ENCODE measurements around the gene CST7.

Gene CST7

GRCh38 chr20:24977797-24978196 lies 28.7 kb downstream of the CST7 start:
- Histone ChIP-seq H2AFZ (ENCODE audit: low read length) (no peak overlapping the region), H3K9me3 (ENCODE audit: insufficient read depth, low read depth, low read length) (peaks cover 14% of the 10 kb centered on the region), H4K20me1 (ENCODE audit: insufficient read depth, low read length, poor library complexity, severe bottlenecking) (no peaks in the 10 kb centered on the region), H3K4me1 (ENCODE audit: insufficient read depth, low read length, poor library complexity, severe bottlenecking) (peaks cover 17% of the 10 kb centered on the region), H3K9me2 (replicated peaks; ENCODE audit: low read depth, low read length) (no peaks in the 10 kb centered on the region), H3K4me2 (ENCODE audit: low read depth, low read length, poor library complexity, severe bottlenecking) (no peak overlapping the region), H3K27me3 (ENCODE audit: insufficient read depth, low read length, poor library complexity, severe bottlenecking) (no peaks in the 10 kb centered on the region), H3K4me3 (ENCODE audit: low read length, poor library complexity, severe bottlenecking) (no peak overlapping the region), H3K79me2 (ENCODE audit: insufficient read depth, low read length) (peaks cover 38% of the 10 kb centered on the region), H3F3A (ENCODE audit: low read depth) (no peaks in the 10 kb centered on the region), H3K36me3 (ENCODE audit: insufficient read depth, low read length) (peaks cover 87% of the 10 kb centered on the region), H3K9ac (ENCODE audit: low read depth, low read length, poor library complexity, severe bottlenecking) (no peak overlapping the region)
- TF ChIP-seq, protein P1, sequence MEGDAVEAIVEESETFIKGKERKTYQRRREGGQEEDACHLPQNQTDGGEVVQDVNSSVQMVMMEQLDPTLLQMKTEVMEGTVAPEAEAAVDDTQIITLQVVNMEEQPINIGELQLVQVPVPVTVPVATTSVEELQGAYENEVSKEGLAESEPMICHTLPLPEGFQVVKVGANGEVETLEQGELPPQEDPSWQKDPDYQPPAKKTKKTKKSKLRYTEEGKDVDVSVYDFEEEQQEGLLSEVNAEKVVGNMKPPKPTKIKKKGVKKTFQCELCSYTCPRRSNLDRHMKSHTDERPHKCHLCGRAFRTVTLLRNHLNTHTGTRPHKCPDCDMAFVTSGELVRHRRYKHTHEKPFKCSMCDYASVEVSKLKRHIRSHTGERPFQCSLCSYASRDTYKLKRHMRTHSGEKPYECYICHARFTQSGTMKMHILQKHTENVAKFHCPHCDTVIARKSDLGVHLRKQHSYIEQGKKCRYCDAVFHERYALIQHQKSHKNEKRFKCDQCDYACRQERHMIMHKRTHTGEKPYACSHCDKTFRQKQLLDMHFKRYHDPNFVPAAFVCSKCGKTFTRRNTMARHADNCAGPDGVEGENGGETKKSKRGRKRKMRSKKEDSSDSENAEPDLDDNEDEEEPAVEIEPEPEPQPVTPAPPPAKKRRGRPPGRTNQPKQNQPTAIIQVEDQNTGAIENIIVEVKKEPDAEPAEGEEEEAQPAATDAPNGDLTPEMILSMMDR (conservative IDR thresholded peaks at IDR 0.05; ENCODE audit: low read length) = no peak
- no peak for TF ChIP-seq EZH2phosphoT487 (IDR thresholded peaks at IDR 0.05; ENCODE audit: borderline replicate concordance)

DNA sequence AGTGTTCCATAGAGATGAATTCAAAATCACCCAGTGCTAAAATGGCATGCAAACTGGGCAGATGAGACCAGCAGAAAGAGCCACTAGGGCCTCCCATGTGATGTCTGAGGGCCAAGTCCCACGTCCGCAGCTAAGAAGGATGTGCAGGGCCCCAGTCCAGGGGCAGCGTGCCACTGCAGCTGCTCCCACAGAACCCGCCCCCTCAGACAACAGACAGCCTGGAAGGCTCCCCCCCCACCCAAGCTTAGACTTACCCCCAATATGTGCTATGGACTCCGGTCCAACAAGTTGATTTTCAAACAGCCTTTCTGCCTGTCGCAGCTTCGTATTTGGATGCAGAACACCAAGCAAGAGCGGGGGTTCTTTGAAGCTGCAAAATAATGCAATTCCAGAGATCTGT lies 29.4 kb downstream of the CST7 start:
- no peaks in the 10 kb centered on the region for H3K27me3 ChIP-seq (ENCODE audit: insufficient read depth, low read length, poor library complexity, severe bottlenecking)
- H4K20me1 ChIP-seq (ENCODE audit: insufficient read depth, low read length, poor library complexity, severe bottlenecking) = no peaks in the 10 kb centered on the region
- H3K9ac ChIP-seq (ENCODE audit: low read depth, low read length, poor library complexity, severe bottlenecking) = no peak overlapping the region
- H3K4me2 ChIP-seq (ENCODE audit: low read depth, low read length, poor library complexity, severe bottlenecking) = no peak overlapping the region
- peaks cover 14% of the 10 kb centered on the region for H3K9me3 ChIP-seq (ENCODE audit: insufficient read depth, low read depth, low read length)
- no peaks in the 10 kb centered on the region for H3K9me2 ChIP-seq (replicated peaks; ENCODE audit: low read depth, low read length)
- peaks cover 87% of the 10 kb centered on the region for H3K36me3 ChIP-seq (ENCODE audit: insufficient read depth, low read length)
- H3F3A ChIP-seq (ENCODE audit: low read depth) = no peaks in the 10 kb centered on the region
- H2AFZ ChIP-seq (ENCODE audit: low read length) = no peak overlapping the region
- H3K4me1 ChIP-seq (ENCODE audit: insufficient read depth, low read length, poor library complexity, severe bottlenecking) = peaks cover 21% of the 10 kb centered on the region
- peaks cover 45% of the 10 kb centered on the region for H3K79me2 ChIP-seq (ENCODE audit: insufficient read depth, low read length)
- no peak overlapping the region for H3K4me3 ChIP-seq (ENCODE audit: low read length, poor library complexity, severe bottlenecking)
- TF ChIP-seq EZH2phosphoT487 (IDR thresholded peaks at IDR 0.05; ENCODE audit: borderline replicate concordance) = no peak
- TF ChIP-seq, protein P1 (conservative IDR thresholded peaks at IDR 0.05; ENCODE audit: low read length) = no peak

DNA sequence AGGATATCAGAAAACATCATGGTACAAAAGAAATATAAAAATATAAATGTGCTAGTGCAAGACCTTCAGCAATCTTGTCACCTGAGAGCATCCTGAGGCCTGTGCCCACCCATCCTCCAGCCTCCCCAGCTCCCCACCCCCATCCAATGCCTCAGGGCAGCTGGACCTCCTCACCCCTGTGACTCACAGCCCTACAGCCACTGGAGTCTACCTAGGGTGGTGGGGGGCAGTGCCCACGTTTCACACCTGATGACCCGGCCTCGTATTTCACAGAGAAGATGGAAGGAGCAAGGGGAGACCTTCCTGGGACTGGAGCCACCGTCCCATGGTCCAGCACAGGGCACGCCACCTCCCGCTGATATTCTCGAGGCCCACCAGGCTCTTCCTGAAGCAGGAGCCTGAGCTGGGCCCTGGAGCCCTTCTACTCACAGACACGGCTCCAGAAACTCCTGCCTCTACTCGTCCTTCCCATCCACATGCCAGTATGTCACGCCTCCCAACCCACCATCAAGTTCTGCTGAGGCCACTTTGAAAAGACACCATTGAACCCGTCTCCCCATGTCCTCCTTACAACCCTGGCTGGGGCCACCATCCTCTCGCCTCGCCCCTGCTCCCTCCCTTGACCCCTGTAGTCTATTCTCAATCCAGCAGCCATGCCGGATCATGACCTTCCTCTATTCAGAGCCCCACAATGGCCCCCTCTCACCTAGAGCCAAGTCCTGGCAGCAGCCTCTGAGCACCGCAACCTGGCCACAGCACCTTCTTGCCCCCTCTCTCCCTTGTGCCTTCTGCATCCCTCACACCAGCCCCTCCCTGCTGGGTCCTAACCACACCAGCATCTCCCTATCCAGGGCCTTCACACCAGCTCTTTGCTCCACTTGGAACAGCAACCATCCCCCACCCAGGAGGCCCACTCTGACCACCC lies 30.2 kb downstream of the CST7 start:
- peaks cover 14% of the 10 kb centered on the region for H3K9me3 ChIP-seq (ENCODE audit: insufficient read depth, low read depth, low read length)
- H3K36me3 ChIP-seq (ENCODE audit: insufficient read depth, low read length) = peaks cover 83% of the 10 kb centered on the region
- TF ChIP-seq, protein P1 (conservative IDR thresholded peaks at IDR 0.05; ENCODE audit: low read length) = no peak
- TF ChIP-seq EZH2phosphoT487 (IDR thresholded peaks at IDR 0.05; ENCODE audit: borderline replicate concordance) = no peak
- H3K4me2 ChIP-seq (ENCODE audit: low read depth, low read length, poor library complexity, severe bottlenecking) = no peak overlapping the region
- no peak overlapping the region for H2AFZ ChIP-seq (ENCODE audit: low read length)
- H3K4me1 ChIP-seq (ENCODE audit: insufficient read depth, low read length, poor library complexity, severe bottlenecking) = peaks cover 22% of the 10 kb centered on the region
- no peaks in the 10 kb centered on the region for H3F3A ChIP-seq (ENCODE audit: low read depth)
- H3K27me3 ChIP-seq (ENCODE audit: insufficient read depth, low read length, poor library complexity, severe bottlenecking) = no peaks in the 10 kb centered on the region
- no peaks in the 10 kb centered on the region for H3K9me2 ChIP-seq (replicated peaks; ENCODE audit: low read depth, low read length)
- H3K79me2 ChIP-seq (ENCODE audit: insufficient read depth, low read length) = peaks cover 53% of the 10 kb centered on the region
- peaks cover under 1% of the 10 kb centered on the region for H4K20me1 ChIP-seq (ENCODE audit: insufficient read depth, low read length, poor library complexity, severe bottlenecking)
- H3K9ac ChIP-seq (ENCODE audit: low read depth, low read length, poor library complexity, severe bottlenecking) = no peak overlapping the region
- no peak overlapping the region for H3K4me3 ChIP-seq (ENCODE audit: low read length, poor library complexity, severe bottlenecking)
